DMS53 (cell line): Measurements from ENCODE around the gene KIZ.
"Not testable (repeated sequence)": the region's sequence is repeated elsewhere in the genome, so short reads cannot be mapped to it uniquely, and the experiment has no call there.

Source experiments
- DNase-seq: peaks from one replicate; lab custom pipeline; 2025; lab: John Stamatoyannopoulos, UW

Gene KIZ

GRCh38 chr20:21139881-21140566 lies 14.1 kb downstream of the KIZ start:
- no peak for DNase-seq

GRCh38 chr20:21141825-21142224 lies 15.9 kb downstream of the KIZ start:
- DNase-seq = no peak

GRCh38 chr20:21143194-21143890 lies 17.5 kb downstream of the KIZ start:
- DNase-seq = no peak

GRCh38 chr20:21145424-21145823 lies 19.5 kb downstream of the KIZ start:
- no peak for DNase-seq

- no peak for DNase-seq
Observed at GRCh38 chr20:21146215-21146614, 20.3 kb downstream of the KIZ start.

GRCh38 chr20:21147593-21147992 lies 21.7 kb downstream of the KIZ start:
- no peak for DNase-seq

- no peak for DNase-seq
Observed at GRCh38 chr20:21149344-21149743, 23.5 kb downstream of the KIZ start.

GRCh38 chr20:21151791-21152190 lies 25.9 kb downstream of the KIZ start:
- no peak for DNase-seq

GRCh38 chr20:21154692-21155091 lies 28.8 kb downstream of the KIZ start:
- DNase-seq = no peak

- DNase-seq = no peak
Observed at GRCh38 chr20:21155268-21155667, 29.4 kb downstream of the KIZ start.

GRCh38 chr20:21156266-21156665 lies 30.4 kb downstream of the KIZ start:
- no peak for DNase-seq

GRCh38 chr20:21157006-21157405 lies 31.1 kb downstream of the KIZ start:
- DNase-seq = no peak

GRCh38 chr20:21159658-21160380 lies 33.9 kb downstream of the KIZ start:
- DNase-seq = no peak

- no peak for DNase-seq
Observed at GRCh38 chr20:21161926-21162325, 36.0 kb downstream of the KIZ start.

GRCh38 chr20:21162631-21163030 lies 36.7 kb downstream of the KIZ start:
- DNase-seq = no peak

- no peak for DNase-seq
Observed at GRCh38 chr20:21166801-21167200, 40.9 kb downstream of the KIZ start.

- DNase-seq = no peak
Observed at GRCh38 chr20:21167261-21167660, 41.4 kb downstream of the KIZ start.

- not testable (repeated sequence) for DNase-seq
Observed at GRCh38 chr20:21168061-21168460, 42.2 kb downstream of the KIZ start.

- DNase-seq = no peak
Observed at GRCh38 chr20:21172626-21173025, 46.7 kb downstream of the KIZ start.

GRCh38 chr20:21173485-21173884 lies 47.6 kb downstream of the KIZ start:
- no peak for DNase-seq

GRCh38 chr20:21174516-21175239 lies 48.8 kb downstream of the KIZ start:
- no peak for DNase-seq

GRCh38 chr20:21175433-21175832 lies 49.6 kb downstream of the KIZ start:
- peak; percentile 3 for DNase-seq
